Esophagus mucosa (tissue), 1 donor: Measurements from ENCODE around the gene ACOT4. TPM values are rescaled to one million over a fixed set of nuclear protein-coding genes. Genes with fewer than 3 reads are reported as not detected.
"Not testable (repeated sequence)": the region's sequence is repeated elsewhere in the genome, so short reads cannot be mapped to it uniquely, and the experiment has no call there.

Source experiments
- ATAC-seq: fragments of 200-7000 bp; cut with Tn5 transposase; one replicate; pipeline ENCODE4 v1.9.1; 2020
- total RNA-seq: library from RNA; stranded (reverse); gene quantifications from one replicate; pipeline ENCODE4 v1.2.4, GENCODE V29; 2023
- donor health status: DM: yes; HTN: yes; CAD: no.

The ACOT4 gene
- total RNA-seq, 1 donor from 2014 or later = 1.0 TPM

DNA sequence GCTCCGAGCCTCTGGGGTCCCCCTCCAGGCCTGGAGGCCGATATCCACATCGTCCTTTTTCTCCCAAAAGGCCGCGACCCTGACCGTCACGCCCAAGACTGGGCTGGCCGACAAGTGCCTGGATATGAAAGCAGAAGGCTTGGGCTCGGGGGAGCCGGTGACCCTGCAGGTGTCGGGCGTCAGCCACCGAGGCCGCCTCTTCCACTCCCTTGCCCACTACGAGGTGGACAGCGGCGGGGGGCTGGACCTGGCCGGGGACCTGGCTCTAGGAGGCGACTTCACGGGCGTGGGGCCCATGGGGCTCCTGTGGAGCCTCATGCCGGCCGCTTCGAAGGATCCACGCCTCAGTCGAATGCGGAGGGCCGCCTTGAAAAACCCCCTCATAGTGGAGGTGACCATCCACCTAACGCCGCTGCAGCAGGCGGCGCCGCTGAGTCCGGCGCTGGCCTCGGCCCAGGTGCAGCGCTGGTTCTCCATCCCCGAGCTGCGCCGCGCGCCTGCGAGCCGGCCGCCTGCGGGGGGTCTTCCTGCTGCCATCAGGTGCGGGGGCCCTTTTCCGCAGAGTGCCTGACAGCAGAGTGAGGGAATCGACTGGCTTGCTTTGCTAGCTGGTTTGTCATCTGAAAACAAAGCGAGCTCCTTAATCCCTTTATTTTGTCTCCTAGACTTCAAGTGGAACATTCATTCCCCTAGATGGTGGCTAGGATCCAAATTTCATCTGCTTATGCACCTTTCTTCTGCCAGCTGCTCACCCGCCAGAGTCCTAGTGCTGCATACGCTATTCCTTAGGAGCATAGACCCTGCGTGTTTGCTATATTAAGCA lies 42.5 kb downstream of the ACOT4 start:
- ATAC-seq = peak; percentile 52

DNA sequence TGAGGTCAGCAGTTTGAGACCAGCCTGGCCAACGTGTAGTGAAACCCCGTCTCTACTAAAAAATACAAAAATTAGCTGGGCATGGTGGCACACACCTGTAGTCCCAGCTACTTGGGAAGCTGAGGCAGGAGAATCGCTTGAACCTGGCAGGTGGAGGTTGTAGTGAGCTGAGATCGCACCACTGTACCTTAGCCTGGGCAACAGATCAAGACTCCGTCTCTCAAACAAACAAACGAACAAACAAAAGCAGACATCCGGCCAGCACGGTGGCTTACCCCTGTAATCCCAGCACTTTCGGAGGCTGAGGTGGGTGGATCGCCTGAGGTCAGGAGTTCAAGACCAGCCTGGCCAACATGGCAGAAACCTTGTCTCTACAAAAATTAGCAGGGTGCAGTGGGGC lies 44.7 kb downstream of the ACOT4 start:
- ATAC-seq = not testable (repeated sequence)

DNA sequence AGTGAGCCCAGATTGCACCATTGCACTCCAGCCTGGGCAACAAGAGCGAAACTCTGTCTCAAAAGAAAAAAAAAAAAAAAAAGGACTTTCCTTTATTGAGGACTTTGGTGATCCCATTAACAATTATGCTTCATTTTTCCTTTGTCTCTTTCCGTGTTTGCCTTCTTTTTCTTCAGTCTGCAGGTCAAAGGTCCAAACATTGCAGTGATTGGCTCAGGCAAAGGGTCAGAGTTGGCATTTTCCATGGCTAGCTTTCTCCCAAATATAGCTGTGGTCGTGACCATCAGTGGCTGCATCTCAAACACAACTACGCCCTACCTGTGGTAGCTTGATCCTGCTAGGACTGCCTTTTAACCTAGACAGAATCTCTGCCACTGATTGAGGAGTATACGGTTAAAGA lies 46.2 kb downstream of the ACOT4 start:
- no peak for ATAC-seq

DNA sequence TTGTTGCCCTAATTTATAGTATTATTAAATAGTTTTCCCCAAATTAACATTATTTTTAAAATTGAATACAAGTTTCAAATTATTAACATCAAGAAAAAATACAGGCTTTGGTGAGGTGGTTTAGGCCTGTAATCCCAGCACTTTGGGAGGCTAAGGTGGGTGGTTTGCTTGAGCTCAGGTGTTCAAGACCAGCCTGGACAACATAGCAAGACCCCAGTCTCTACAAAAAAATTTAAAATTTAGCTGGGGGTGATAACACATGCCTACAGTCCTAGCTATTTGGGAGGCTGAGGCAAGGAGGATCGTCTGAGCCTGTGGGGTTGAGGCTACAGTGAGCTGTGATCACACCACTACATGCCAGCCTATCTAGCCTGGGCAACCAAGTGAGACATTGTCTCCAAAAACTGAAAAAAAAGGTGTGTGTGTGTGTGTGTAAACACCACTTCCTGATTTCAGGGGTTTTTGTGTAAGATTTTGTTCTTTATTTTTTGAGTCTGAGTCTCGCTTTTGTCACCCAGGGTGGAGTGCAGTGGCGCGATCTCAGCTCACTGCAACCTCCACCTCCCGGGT lies 49.2 kb downstream of the ACOT4 start:
- ATAC-seq = no peak

DNA sequence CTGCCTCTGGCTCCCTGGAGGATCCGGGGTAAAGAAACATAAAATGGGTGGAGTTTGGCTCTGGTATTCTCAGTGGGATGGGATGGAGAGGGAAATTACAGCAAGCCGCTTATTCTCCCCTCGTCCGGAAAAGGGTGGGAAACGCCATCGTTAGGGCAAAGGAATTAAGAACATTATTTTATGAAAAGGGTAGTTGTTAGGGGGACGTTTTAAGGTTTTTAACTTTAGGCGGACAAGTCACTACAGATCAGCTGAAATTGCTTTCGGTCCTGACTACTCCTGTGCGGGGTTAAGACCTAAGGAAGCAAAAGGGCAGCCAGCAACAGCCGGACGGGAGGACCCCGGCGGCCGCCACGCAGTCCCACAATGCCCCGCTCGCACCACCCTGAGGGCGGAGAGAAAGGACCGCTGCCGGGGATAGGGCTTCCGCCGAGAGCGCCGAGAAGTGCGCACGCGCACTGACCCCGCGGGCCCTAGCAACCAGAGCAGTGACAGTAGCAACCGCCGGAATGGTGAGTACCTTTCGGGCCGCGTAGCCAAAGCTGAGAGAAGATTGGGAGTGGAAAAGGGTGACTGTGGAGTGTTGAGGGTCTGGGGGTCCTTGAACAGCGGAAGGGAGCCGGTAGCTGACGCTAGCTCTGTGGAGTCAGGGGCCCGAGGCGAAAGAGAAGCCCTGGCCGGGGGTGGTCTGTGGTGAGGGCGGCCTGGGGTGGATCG lies 53.0 kb downstream of the ACOT4 start, which contains the start of gene DNAL1:
DNAL1 (plus strand) TSS at position 456 of the 717 bp plus-strand sequence; CDS start at position 510, 54 bp downstream.
- peak; percentile 98 for ATAC-seq

DNA sequence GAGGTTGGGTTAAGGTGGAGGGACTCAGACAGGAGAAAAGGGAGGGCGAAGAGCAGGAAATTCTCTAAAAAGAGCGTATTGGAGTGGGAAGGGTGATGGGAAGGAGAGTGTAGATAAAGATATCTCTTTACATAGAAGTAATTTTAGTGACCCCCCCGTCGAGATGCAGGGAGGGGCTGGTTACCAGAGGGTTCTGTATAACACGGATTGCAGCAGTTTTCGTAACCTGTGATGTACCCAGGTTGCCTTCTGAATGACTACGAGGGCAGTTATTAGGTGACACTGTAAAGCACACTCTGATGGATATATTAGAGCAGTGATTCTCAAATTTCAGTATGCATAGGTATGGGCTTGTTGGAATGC lies 53.6 kb downstream of the ACOT4 start:
- ATAC-seq = peak; percentile 17

Other genes with a start within 250 kb of the ACOT4 start
- 49.2 TPM for gene NUMB, start 133.3 kb upstream of the ACOT4 start, total RNA-seq
- 7.1 TPM for gene RIOX1, start 100.9 kb upstream of the ACOT4 start, total RNA-seq
- gene ACOT1, start 54.7 kb upstream of the ACOT4 start, total RNA-seq = 2.7 TPM
- gene HEATR4, start 32.9 kb upstream of the ACOT4 start, total RNA-seq = 0.04 TPM
- gene ACOT2, start 22.7 kb upstream of the ACOT4 start, total RNA-seq = 7.2 TPM
- not detected for gene ACOT6, start 20.6 kb downstream of the ACOT4 start, total RNA-seq
- 4.1 TPM for gene DNAL1, start 53.1 kb downstream of the ACOT4 start, total RNA-seq
- 11.6 TPM for gene PNMA1, start 122.5 kb downstream of the ACOT4 start, total RNA-seq